WERI-Rb-1 (cell line): ENCODE data around the gene SPEG.
A peak's percentile ranks its signal among the peaks of the same experiment; 100 is the strongest.

ENCODE experiments used
- DNase-seq: peaks from one replicate; pipeline ENCODE4 v3.0.0-alpha.2; 2020
- H3K27ac ChIP-seq: fragments of 250-450 bp; sonication (Bioruptor Pico); 2 replicates; pipeline ENCODE4 v1.5.1; 2020; ENCODE audit warnings: mild to moderate bottlenecking, moderate library complexity
- H3K27me3 ChIP-seq: fragments of 250-450 bp; sonication (Bioruptor Pico); 2 replicates; pipeline ENCODE4 v1.5.1; 2021; ENCODE audit warnings: mild to moderate bottlenecking, low read depth, moderate library complexity; ENCODE audit not compliant: insufficient read depth, severe bottlenecking
- H3K36me3 ChIP-seq: fragments of 250-450 bp; sonication (Bioruptor Pico); 2 replicates; pipeline ENCODE4 v1.5.1; 2020; ENCODE audit warnings: mild to moderate bottlenecking, moderate library complexity
- H3K4me3 ChIP-seq: 2 replicates; pipeline ENCODE4 v1.5.1; 2011; ENCODE audit warnings: low read depth, mild to moderate bottlenecking, control low read depth, low read length
- H3K9me3 ChIP-seq: fragments of 250-450 bp; sonication (Bioruptor Pico); 2 replicates; pipeline ENCODE4 v1.5.1; 2021; ENCODE audit warnings: mild to moderate bottlenecking, moderate library complexity; ENCODE audit not compliant: severe bottlenecking
- CTCF ChIP-seq: IDR thresholded peaks from 2 replicates; pipeline ENCODE4 v1.5.1; 2011; ENCODE audit warnings: low read depth, mild to moderate bottlenecking, control low read depth, inconsistent platforms, low read length

SPEG gene

GRCh38 chr2:219489315-219489714, 54.7 kb downstream of the SPEG start:
- Histone ChIP-seq H3K27ac (no peak overlapping the region), H3K9me3 (no peaks in the 10 kb centered on the region), H3K27me3 (no peaks in the 10 kb centered on the region), H3K36me3 (no peaks in the 10 kb centered on the region), H3K4me3 (no peak overlapping the region)
- DNase-seq = no peak
- no peak for TF ChIP-seq CTCF

GRCh38 chr2:219490186-219490585, 55.5 kb downstream of the SPEG start:
- no peaks in the 10 kb centered on the region for H3K27me3 ChIP-seq
- no peaks in the 10 kb centered on the region for H3K9me3 ChIP-seq
- no peak overlapping the region for H3K4me3 ChIP-seq
- DNase-seq = no peak
- H3K27ac ChIP-seq = no peak overlapping the region
- no peaks in the 10 kb centered on the region for H3K36me3 ChIP-seq
- peak; percentile 59 for TF ChIP-seq CTCF

GRCh38 chr2:219490600-219491130, 56.0 kb downstream of the SPEG start:
- no peak overlapping the region for H3K4me3 ChIP-seq
- no peaks in the 10 kb centered on the region for H3K27me3 ChIP-seq
- no peak for DNase-seq
- H3K9me3 ChIP-seq = no peaks in the 10 kb centered on the region
- no peak for TF ChIP-seq CTCF
- H3K36me3 ChIP-seq = no peaks in the 10 kb centered on the region
- no peak overlapping the region for H3K27ac ChIP-seq

- Histone ChIP-seq H3K9me3 (no peaks in the 10 kb centered on the region), H3K4me3 (no peak overlapping the region), H3K27ac (no peak overlapping the region), H3K27me3 (no peaks in the 10 kb centered on the region), H3K36me3 (no peaks in the 10 kb centered on the region)
- no peak for DNase-seq
- TF ChIP-seq CTCF = no peak
These were observed 56.8 kb downstream of the SPEG start for GRCh38 chr2:219491278-219491963.

- Histone ChIP-seq H3K36me3 (no peaks in the 10 kb centered on the region), H3K27ac (no peak overlapping the region), H3K9me3 (no peaks in the 10 kb centered on the region), H3K27me3 (no peaks in the 10 kb centered on the region), H3K4me3 (no peak overlapping the region)
- no peak for DNase-seq
- TF ChIP-seq CTCF = peak; percentile 41
These were observed 57.9 kb downstream of the SPEG start for GRCh38 chr2:219492575-219492974.

GRCh38 chr2:219493086-219493485, 58.4 kb downstream of the SPEG start:
- no peak for TF ChIP-seq CTCF
- Histone ChIP-seq H3K36me3 (no peaks in the 10 kb centered on the region), H3K27me3 (no peaks in the 10 kb centered on the region)

More at GRCh38 chr2:219493086-219493485, 58.4 kb downstream of the SPEG start:
- no peak overlapping the region for H3K4me3 ChIP-seq
- no peak overlapping the region for H3K27ac ChIP-seq
- no peak for DNase-seq
- H3K9me3 ChIP-seq = no peaks in the 10 kb centered on the region
